DMS114 treated with DMSO at 0.1 percent for 48 hours (cell line): ENCODE data around the gene KCND3.

Experiments
- DNase-seq: peaks from one replicate; lab custom pipeline; 2025; ENCODE audit not compliant: unreplicated experiment; lab: John Stamatoyannopoulos, UW

Gene KCND3

DNA sequence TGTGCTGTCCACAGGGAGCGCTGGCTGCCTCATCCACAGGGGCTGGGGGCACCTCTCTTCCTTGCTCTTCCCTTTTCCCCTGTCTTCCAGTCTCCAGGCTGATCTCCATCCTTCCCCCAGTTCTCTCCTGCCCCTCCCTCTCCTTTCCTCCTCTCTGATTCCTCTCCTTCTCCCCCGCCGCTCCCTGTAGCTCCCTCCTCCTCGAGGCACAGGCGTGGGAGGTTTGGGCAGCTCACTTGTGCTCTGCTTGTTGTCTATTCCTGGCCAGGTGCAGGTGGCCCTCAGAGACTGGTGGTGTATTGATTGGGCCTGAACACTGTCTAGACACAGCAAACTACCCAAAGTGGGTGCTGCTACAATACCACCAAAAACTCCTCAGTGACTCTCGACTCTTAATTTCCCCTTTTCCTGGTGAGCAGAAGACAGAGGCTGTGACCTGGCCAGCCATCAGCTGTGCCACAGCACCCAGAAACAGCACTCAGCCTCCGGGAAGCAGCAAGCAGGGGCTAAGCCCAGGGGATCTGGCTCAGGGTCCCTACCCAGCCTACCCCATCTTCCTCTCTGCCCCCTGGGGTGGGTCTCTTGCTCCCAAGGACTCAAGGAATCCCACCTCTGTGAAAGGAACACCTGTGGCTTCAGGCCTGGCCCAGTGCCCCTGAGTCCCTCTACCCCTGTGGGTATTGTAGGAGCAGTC lies 140.5 kb downstream of the KCND3 start:
- DNase-seq, result no peak

DNA sequence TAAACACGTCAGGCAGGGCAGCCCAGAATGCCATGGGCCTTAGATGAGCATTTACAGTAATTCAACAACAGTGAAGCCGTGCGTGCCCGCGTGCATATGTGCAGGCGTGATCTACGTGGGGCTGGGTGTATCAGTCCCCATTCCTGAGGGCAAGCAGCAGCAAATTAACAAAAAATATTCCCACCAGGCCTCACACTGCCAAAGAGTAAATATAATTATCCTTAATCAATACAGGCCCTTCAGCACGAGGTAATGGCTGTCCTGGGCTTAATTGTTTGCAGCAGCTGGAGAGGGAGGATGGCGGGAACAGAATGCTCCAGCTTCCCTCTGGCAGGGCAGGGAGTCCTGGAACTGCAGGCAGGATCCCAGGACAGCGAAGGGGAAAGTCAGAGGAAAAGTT lies 142.0 kb downstream of the KCND3 start:
- DNase-seq, result no peak

DNA sequence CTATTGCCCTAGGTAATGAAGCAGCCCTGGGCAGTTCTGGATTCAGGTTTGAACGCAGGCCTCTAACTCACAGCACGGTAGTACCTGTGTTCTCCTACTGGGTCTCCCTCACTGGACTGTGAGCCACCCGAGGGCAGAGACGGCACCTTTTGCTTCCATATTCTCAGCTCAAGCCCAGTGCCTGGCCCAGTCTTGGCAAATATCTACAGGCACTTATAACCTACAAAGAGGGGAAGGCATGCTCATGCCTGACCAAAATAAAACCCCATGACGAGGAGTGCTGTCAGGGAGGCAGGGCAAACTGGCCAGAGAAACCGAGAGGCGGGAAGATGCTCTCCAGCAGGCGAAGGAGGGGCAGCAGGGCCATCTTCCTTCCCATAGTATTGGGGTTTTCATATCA lies 142.6 kb downstream of the KCND3 start:
- no peak for DNase-seq

DNA sequence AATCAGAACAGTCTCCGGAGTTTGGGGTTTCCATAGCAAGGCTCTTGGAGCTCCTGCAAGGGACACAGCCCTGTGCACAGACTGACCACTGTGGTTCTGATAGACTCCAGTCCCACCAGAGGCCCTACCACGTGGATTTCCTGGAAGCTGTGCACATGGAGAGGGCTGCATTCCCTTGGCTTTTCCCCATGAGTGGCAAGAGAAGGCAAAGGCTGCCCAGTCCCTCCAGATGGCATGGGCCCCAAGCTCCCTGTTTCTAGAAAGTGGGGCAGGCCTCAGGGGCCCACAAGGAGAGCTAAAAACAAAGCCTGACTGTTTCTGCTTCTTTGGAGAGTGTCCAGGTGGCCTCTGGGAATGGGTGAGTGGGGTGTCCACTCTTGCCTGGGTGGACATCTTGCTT lies 146.3 kb downstream of the KCND3 start:
- DNase-seq, result no peak

DNA sequence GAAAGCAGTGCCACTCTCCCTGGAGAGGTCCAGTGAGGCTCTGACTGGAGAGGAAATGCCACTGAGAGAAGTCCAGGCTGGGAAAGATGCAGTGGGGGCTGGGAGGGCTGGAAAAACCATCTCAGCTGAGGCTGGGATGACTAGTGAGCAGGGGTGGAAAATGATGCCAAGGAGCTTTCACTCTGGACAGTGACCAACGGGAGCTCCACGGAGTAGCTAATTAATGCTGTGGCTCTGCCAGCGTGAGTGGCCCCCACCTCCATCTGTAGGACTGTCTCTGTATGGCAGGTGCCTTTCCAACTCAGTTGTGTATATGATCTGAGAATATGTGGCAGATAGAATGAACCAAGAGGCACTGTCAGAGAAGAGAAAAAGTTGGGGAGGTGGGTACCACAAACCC lies 147.1 kb downstream of the KCND3 start:
- DNase-seq, result no peak

DNA sequence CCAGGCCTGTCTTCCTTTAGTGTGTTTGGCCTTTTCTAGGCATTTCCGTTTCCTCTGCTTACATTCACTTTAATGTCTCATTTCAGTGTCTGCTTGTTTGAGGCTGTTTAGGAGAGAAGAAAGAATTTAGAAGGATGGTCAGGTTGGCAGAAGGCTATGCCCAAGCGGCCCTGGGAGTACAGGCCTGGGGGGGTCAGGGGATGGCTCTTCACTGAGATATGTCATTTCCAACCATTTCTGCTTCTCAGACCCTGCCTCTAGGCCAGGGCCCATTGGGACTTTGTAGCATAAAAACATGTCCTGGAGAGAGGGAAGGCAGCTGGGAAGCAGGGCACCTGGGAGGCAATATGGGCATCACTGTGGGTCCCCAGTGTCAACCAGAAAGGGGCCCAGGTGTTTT lies 147.7 kb downstream of the KCND3 start:
- no peak for DNase-seq

DNA sequence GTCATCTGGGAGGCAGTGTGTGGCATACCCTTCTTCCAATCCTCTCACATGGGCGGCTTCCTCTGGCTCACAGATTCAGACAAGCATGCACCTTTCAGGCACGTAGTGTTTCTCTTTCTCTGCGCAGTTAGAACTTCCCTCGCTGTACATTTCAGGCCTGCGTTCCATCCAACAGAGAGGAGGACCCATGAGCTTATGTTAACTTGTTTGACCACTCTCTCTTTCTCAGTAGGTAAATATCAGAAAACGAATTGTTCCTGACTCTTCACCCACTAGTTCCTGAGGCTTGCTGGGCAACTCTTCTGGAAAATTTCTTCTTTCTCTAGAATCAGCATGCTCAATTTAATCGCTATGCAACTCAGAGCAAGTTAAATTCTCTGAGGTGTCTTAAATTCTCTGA lies 148.3 kb downstream of the KCND3 start:
- no peak for DNase-seq

DNA sequence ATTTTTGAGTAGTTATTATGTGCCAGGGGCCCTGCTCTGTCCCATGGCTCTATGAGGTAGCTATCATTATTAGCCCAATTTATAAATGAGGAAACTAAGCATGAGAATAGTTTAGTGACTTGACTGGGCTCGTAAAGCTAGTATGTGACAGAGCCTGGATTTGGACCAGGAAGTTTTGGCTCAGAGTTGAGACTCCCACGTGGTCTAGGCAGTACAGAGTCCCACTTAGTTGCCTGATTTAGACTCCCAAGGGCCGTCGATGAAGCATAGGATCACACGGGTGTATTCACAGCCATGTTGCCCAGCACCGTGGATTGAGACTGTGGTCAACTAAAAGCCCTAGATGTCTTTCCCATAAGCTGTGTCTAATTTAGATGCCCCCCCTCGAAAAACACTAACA lies 152.1 kb downstream of the KCND3 start:
- no peak for DNase-seq

DNA sequence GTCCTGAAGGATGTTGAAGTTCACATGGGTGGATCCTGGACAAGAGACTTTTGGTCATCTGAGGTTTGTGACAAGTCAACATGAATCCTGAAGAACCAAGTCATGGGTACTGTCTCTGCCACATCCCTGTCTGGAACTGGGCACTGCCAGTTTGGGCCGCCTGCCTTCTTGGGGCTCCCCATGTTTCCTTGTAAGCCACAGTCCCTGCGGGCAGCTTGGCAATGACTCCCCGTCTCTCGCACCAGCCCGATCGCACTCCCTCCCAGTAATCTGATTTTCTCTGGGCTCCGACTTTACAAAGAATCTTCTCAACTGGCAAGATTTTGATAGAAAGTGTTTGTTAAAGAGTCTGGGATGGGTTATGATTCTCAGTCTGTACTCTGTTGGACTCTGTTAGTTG lies 153.4 kb downstream of the KCND3 start:
- no peak for DNase-seq

DNA sequence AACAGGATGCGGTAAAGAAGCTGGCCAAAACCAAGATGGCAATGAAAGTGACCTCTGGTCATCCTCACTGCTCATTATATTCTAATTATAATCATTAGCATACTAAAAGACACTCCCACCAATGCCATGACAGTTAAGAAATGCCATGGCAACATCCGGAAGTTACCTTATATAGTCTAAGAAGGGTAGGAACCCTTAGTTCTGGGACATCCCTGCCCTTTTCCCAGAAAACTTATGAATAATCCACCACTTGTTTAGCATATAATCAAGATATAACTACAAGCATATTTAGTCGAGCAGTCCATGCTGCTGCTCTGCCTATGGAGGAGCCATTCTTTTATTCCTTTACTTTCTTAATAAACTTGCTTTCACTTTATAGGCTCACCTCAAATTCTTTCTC lies 154.0 kb downstream of the KCND3 start:
- no peak for DNase-seq

DNA sequence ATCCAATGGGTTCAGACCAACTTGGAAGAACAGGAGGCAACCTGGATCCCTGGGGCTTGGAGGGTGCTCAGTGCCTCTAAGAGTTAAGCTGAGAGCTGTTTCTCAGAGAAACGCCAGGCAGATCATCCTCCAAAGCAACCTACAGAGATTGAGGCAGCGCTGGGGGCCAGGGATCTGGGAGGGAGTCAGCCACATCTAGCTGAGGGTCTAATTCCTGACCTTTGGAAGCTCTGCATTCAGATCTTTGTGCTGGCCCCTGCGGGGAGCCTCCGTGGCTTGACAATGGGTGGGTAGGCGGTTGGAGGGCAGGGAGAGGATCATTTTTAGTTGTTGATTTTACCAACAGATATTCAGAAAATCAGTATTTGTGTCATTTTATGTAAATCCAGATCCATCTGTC lies 154.5 kb downstream of the KCND3 start:
- no peak for DNase-seq

DNA sequence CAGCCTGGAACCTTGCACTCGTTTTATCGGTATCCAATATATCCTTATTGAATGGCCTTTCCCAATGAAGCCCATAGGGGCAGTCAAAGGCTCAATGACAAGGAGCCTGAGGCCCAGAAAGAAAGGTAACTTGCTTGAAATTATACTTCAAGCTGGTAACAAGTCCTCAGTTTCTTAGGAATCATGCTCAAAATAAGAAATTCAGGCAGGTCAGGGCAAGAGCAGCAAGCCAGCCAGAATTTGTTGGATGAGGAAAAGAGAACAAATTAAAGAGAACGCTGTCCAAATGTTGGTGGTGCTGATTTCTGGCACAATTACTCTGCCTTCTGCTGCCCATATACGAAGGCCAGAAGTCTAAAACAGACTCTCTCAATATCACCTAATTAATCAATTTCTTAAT lies 156.1 kb downstream of the KCND3 start:
- no peak for DNase-seq

DNA sequence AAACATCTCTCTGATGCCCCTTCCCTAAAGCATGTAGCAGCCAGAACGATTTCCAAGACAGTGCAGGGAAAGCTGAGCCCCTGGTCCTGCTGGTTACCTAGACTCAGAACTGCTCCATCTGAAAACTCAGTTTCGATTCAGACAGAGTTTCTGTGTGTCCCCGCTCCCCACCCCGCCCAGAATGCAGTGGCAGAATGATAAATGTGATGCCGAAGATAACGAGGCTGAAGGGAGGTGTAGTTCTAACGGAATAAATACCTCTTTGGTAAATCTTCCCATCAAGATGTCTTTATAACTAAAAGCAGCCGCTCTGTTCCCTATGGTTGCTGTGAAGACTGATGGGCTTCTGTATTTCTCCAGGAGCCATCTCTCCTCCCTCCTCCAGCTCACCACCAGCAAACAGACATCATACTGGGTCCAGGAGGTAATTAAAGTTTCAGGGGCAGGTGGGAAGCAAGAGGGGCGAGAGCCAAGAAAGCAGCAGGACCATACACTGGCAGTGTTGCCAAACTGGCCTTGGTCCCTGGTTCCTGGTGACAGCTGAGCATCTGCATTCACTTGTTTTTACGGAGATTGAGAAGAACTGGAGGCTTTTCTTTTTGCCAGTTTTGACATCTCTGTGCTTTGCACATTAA lies 156.8 kb downstream of the KCND3 start:
- no peak for DNase-seq

DNA sequence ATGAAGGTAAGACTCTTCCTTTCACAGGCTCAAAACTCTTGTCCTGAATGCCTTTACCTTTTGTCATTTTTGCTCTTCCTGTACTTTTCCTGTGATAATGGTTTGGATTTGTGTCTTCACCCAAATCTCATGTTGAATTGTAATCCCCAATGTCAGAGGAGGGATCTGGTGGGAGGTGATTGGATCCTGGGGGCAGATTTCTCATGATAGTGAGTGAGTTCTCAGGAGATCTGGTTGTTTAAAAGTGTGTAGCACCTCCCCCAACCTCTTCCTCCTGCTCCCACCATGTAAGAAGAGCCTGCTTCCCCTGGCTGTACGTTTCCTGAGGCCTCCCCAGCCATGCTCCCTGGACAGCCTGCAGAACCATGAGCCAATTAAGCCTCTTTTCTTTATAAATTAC lies 158.3 kb downstream of the KCND3 start:
- no peak for DNase-seq

DNA sequence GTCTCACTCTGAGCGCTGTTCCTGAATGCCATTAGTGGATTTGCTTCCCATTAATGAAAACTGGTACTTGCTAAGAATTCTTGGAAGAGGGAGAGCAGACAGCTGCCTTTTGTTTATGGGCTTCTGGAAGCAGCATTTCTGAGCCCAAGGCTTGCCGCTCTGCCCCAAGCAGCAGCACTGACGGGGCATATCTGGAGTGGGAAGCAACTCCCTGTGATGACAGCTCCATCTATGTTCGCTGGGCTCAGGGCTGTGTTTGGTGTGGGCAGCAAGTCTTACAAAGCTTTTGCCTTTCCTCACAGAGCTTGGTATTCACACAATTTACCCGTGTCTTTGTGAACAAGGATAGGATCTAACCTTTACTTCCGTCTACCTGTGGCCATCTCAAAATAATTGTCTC lies 161.5 kb downstream of the KCND3 start:
- DNase-seq, result no peak

DNA sequence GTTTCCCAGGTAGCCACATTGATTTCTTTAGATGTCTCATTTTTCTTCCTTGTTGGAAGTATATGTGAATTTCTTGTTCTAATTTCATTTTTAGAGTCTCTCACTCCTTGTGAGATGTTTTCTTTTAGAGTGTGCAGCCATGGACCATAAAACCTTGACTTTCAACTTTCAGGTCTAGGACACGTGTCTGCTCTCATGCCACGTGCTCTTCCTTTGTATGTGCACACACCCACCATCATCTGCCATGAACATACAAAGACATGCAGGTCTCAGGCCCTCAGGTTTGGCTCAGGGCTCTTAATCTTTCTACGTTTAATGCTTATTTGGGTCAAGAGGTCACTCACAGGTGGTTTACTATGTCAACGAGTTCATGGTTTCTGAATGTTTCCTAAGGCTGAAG lies 163.2 kb downstream of the KCND3 start:
- no peak for DNase-seq

DNA sequence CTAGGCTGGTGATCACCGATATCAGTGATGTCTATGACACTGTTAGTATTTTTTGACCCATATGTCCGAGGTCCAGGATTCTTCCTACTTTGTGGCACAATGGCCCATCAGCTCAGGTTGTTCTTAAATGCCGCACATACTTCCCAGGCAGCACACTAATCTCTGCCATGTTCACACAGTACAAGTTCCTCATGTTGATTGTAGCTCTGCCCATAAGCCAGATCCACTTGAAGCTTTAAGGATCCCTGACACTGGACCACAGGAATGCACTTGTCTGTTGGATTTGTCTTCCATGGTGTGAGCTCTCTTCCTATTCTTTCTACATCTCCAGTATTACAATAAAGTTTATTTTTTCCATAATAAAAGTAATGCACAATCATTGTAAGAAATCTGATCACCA lies 164.3 kb downstream of the KCND3 start:
- no peak for DNase-seq

DNA sequence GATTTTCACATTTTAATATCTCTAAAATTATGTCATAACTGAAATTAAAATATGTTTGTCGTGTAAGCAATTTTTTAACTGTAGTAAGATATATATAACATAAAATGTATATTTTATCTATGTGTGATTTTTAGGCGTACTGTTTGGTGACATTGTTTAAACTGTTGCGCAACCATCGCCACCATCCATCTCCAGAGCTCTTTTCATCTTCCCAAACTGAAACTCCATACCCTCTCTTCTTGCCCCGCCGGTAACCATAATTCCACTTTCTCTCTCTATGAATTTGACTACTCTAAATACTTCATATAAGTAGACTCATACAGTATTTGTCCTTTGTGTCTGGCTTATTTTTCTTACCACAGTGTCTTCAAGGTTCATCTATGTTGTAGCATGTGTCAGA lies 167.3 kb downstream of the KCND3 start:
- no peak for DNase-seq

DNA sequence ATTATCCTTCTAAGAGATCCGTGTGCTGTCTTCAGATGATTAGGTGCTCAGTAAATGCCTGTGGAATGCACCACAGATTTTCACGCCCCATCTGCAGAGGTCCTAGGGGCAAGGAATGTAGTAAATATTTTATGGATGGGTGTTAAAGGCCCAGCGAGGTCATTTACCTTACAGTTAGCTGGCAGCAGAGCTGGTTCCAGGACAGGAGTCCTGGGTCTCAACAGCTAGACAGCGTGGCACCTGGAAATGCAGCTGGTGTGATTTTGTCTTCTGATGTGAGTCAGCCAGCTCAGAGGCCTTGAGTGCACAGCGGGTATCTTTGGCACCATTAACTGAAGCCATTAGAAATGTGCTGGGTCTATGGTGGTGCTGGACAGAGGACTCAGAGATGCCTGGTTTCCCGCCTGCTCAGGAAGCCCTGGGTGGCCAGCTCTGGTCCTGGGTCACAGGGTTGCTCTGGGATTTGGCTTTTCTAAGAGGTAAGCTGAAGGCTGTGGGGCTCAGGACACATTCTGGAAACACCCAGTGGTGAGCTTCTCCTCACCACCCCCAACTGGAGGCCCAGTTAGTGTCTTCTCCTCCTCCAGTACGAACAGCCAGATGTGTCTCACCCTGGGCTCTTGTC lies 168.2 kb downstream of the KCND3 start:
- DNase-seq, result no peak

DNA sequence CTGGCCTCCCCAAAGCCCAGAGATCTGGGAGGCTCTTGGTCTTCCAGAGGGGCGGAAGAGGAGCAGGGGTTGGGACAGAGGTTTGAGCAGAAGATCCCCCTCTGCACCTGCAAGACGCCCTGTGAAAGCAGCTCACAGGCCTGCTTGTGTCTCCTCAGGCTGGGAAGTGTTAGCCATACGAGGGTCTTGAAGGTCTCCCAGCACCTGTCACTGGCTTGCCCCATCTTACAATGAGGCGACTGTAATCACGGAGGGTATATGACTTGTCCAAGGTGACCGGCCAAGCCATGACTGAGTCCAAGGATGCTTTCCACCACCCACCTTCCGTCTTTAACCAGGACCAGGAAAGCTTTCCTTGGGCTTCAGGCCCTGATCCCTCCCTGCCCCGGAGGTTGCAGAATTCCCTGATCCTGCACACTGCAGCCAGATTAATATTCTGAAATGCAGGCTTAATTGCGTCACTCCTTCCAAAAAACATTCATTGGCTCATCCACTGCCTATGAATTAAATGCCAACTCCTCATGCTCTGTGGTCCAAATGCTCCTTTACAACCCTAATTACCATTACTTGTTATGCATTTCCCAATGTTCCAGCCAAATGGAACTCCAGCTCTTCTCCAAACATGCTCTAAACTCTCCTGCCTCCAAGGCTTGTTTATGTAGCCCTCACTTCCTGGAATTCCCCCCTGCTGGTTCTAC lies 169.8 kb downstream of the KCND3 start:
- no peak for DNase-seq

DNA sequence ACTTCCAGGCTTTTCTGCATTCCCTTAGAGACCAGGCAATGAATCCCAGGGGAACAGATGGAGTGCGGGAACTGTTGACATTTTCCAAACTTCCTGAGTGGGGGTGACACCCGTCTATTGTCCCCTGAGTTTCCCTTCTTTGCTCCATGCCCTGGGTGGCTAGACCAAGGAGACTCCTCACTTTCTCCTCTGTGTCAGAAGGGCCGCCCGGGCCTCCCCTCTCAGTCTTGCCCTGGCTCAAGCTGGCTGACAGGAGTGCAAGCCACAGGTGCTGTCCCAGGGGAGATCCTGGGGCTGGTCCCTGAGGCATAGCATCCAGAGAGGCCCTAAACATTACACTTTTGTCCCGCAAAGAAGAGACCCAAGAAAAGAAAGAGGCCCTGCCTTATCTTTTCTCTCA lies 170.9 kb downstream of the KCND3 start:
- DNase-seq, result no peak

DNA sequence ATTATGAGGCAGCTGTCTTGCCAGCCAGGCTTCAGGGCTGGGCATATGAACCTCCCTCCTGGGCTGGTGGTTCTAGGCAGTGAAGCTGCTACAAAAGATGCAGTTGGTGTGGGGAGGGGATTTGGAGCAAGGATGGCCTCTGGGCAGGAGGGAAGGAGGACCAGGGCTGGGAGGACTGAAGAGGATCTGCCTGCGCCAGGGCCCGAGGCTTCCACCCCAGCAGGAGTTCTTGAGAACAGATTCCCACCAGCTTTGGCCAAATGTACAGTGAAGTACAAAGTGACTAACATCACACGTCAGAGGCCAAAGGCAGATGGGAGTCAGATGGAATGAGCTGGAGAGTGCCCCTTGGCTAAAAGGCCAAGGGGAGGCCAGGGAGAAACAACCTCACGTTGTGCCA lies 171.4 kb downstream of the KCND3 start:
- no peak for DNase-seq
